T47D (cell line): Measurements from ENCODE around the gene FXYD3.
"Not testable (repeated sequence)": the region's sequence is repeated elsewhere in the genome, so short reads cannot be mapped to it uniquely, and the experiment has no call there.

Experiments used
- DNase-seq, 2 experiments: peaks; one replicate each; pipeline versions ENCODE4 v3.0.0 to v3.0.0-alpha.2; 2011 to 2012; ENCODE audit warnings: low read depth in 1 of 2, low spot score in 1 of 2
- JUND ChIP-seq: IDR thresholded peaks from 2 replicates; pipeline ENCODE4 v1.6.1; 2012; ENCODE audit warnings: low read depth
- in situ Hi-C: cut with HindIII; loops from 2 replicates; pipeline ENCODE4 v1.10.0; 2016; ENCODE audit warnings: low sequenced_read_pairs, low pct_unique_long_range_greater_than_20kb

FXYD3 gene

DNA sequence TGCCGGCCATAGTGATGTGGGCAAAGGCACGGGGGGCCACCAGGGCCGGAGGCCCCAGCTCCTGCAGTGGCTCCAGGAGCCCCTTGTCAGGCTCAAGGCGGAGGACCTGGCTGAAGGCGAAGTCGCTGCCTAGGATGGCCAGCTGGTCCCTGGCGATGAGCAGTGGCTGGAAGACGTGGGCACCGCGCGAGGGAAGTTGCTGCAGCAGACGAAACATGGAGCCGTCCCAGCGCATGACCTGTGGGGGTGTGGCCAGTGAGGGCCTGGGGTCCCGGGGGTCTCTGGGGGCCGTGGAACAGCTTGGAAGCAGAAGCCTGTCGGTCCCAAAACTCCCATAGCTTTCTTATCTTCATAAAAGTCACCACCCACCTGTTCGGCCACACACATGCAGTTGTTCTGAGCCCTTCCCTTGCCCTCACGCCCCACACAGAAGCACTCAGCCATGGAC lies 9.7 kb downstream of the FXYD3 start:
- DNase-seq: no peak
- in situ Hi-C loops: no loop called here
- TF ChIP-seq JUND: no peak

DNA sequence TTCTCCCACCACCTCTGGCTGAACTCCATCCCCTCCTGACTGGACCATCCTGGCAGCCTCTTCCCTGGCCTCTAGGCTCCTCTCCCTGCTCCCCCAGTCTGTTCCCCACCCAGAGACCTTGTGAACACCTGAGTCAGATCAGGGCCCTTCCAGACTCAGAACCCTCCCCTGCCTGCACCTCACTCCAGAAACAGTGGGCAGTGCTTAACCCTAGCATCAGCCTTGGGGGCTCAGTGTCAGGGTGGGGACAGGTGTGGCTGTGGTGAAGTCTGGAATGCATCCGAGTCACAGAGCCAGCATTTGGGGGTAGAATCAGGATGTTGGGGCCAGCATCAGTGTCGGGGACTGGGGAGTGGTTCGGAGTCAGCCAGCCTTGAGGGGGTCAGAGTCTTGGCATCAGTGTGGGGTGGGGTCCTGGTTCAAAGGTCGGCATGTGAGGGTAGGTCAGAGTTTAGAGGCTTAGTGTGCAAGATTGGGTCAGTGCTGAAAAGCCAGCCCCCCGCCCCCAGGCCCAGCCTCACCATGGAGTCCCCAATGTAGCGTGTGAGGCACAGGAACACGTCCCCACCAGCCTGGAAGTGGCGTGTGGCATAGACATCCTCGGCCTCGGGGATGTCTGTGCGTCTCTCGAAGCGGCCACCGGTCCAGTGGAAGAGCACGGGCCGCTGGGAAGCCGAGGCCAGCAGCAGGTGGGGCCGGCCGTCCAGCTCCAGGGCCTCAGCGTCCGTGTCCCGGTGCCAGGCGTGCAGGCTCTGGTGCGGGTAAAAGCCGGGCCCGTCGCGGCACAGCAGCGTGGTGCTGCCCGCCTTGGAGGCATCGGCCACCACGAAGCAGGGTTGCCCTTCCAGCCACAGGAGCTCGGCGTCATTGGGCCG lies 10.4 kb downstream of the FXYD3 start:
- in situ Hi-C loops: no loop called here
- TF ChIP-seq JUND: no peak
- DNase-seq: no peak

- DNase-seq: no peak
- no peak for TF ChIP-seq JUND
Measured at GRCh38 chr19:35126624-35126959, 11.0 kb downstream of the FXYD3 start.

DNA sequence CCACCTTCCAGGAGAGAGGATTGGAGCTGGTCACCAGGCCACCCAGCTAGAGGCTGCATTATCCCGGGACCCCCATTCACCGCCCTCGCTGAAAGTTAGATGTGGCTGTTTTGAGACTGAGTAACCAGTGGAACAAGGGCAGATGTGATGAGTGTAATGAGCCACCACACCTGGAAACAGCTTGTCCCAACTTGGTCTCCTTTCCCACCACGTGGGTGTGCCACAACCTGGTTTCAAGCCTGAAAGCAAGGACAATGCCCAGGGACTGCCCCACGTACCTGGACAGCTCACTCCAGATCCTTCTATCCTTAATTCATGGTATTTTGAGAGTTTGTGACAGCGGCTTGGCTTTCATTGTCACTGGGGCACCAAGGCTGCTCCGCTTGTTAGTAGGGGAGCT lies 12.2 kb downstream of the FXYD3 start:
- in situ Hi-C loops: no loop called here
- TF ChIP-seq JUND: no peak
- no peak for DNase-seq

More at GRCh38 chr19:35126624-35126959, 11.0 kb downstream of the FXYD3 start:
- in situ Hi-C loops: no loop called here

DNA sequence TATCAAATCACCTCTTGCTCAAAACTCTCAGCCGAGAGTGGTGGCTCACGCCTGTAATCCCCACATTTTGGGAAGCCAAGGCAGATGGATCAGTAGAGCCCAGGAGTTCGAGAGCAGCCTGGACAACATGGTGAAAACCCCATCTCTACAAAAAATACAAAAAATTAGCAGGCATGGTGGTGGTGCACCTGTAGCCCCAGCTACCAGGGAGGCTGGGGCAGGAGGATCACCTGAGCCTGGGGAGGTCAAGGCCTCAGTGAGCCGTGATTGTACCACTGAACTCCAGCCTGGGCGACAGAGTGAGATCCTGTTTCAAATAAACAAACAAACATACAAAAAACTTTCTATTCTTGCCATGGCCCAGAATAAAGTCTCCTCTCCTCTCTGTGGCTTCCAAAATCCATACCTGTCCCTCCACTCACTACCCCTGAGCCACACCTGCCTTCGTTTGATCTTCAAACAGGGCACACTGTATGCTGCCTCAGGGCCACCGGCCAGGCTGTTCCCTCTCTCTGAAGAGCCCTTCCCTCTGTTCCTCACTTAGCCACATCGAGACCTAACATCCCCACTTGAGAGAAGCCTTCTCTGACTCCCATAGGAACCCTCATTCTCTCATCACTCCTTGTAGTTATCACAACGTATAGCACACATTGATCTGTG lies 12.9 kb downstream of the FXYD3 start:
- in situ Hi-C loops: no loop called here

GRCh38 chr19:35129724-35130274 lies 14.2 kb downstream of the FXYD3 start:
- DNase-seq, in situ Hi-C loops: not testable (repeated sequence)

More for the DNA sequence above, 12.9 kb downstream of the FXYD3 start:
- TF ChIP-seq JUND: no peak
- DNase-seq: no peak

- no peak for TF ChIP-seq JUND
- DNase-seq: no peak
- in situ Hi-C loops: no loop called here
Measured at GRCh38 chr19:35130761-35131720, 15.4 kb downstream of the FXYD3 start.

DNA sequence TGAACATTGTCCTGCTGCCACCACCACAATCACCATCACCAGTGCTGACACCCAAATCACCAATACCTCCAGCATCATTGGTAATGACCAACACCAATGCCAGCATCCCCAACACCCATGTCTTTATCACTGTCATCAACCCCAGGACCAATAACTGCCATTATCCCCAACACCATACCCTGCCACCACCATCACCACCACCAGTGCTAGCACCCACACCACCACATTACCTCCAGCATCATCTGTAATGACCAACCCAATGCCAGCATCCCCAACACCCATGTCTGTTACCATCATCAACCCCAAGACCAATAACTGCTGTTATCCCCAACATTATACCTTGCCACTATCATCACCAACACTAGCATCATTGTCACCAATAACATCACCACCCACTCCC lies 16.6 kb downstream of the FXYD3 start:
- no peak for DNase-seq
- no peak for TF ChIP-seq JUND
- in situ Hi-C loops: no loop called here

DNA sequence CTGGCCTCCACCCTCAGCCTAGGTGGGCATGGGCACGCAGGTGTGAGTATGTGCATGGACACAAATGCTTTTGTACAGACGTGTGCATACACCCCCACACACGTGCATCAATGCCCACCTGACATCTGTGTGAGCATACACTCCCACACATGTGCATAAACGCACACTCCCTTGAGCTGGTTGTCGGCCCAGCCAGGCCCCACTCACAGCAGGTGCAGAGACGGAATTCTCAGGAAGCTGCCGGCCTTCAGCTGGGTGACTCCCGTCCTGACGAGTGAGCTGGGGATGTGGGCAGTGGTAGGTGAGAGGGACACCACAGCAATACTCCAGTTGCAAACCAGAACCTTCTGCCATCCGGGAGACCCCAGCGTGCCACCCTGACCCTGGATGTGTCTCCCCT lies 18.2 kb downstream of the FXYD3 start:
- in situ Hi-C loops: no loop called here
- no peak for TF ChIP-seq JUND
- no peak for DNase-seq

GRCh38 chr19:35134601-35135242 lies 19.1 kb downstream of the FXYD3 start, which contains the start of gene LGI4:
Gene LGI4, minus strand, starts transcription at chr19:35135059. Its CDS starts 379 bp downstream, at chr19:35134680.
- TF ChIP-seq JUND: no peak
- in situ Hi-C loops: no loop called here
- DNase-seq: no peak

DNA sequence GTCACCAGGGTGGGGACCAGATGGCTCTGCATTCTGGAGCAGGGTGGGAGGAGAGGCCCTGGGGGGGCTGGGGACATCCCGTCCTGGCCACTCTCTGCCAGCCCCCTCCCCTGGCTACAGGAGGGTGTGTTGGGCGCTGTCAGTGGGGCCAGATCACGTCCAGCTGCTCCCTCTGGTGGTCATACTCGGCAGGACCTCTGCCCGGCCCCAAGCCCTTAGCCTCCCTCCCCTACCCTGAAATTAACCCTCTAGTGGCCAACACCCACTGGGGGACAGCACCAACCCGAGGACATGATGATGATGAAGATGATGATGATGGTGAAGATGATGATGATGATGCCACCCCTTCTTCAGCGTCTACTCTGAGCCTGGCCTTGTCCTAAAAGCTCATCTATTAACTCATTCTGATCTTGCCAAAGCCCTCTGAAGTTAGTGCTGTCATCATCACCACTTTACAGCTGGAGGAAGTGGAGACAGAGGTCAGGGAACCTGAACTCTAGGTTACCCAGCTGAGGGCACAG lies 19.8 kb downstream of the FXYD3 start:
- peak; percentile 70 to 82 for DNase-seq
- in situ Hi-C loops: no loop called here

More for the DNA sequence above, 19.8 kb downstream of the FXYD3 start:
- no peak for TF ChIP-seq JUND
